HG03571 (cell line): ENCODE data around the gene MRPL58.

Source experiments
- ATAC-seq: cut with Tn5 transposase; IDR thresholded peaks from one replicate; pipeline ENCODE4 v1.9.1; 2021; ENCODE audit not compliant: unreplicated experiment

MRPL58 gene

GRCh38 chr17:75046407-75047289, 34.2 kb downstream of the MRPL58 start, which contains the start of the genes ATP5PD and KCTD2:
Gene ATP5PD, minus strand, starts transcription at chr17:75046969. Its CDS starts 4,319 bp downstream, at chr17:75042650.
Gene KCTD2, plus strand, starts transcription at chr17:75047225. Its CDS starts 26 bp downstream, at chr17:75047251.
- ATAC-seq: peak; percentile 93

- ATAC-seq: peak; percentile 4
Observed at GRCh38 chr17:75047398-75048098, 35.1 kb downstream of the MRPL58 start.

- ATAC-seq: no peak
Observed at GRCh38 chr17:75048249-75048878, 35.9 kb downstream of the MRPL58 start.

- no peak for ATAC-seq
Observed at GRCh38 chr17:75049057-75049456, 36.6 kb downstream of the MRPL58 start.

GRCh38 chr17:75049706-75050105, 37.2 kb downstream of the MRPL58 start:
- no peak for ATAC-seq

- no peak for ATAC-seq
Observed at GRCh38 chr17:75051941-75052340, 39.5 kb downstream of the MRPL58 start.

GRCh38 chr17:75059369-75060345, 47.2 kb downstream of the MRPL58 start:
- no peak for ATAC-seq

GRCh38 chr17:75060434-75061054, 48.1 kb downstream of the MRPL58 start:
- no peak for ATAC-seq

- no peak for ATAC-seq
Observed at GRCh38 chr17:75061055-75061438, 48.6 kb downstream of the MRPL58 start.

GRCh38 chr17:75061618-75062017, 49.1 kb downstream of the MRPL58 start:
- ATAC-seq: no peak

GRCh38 chr17:75063201-75063600, 50.7 kb downstream of the MRPL58 start:
- ATAC-seq: no peak

GRCh38 chr17:75063626-75064025, 51.2 kb downstream of the MRPL58 start:
- no peak for ATAC-seq

- no peak for ATAC-seq
Observed at GRCh38 chr17:75064040-75064439, 51.6 kb downstream of the MRPL58 start.

GRCh38 chr17:75064460-75064859, 52.0 kb downstream of the MRPL58 start:
- no peak for ATAC-seq

GRCh38 chr17:75064867-75065561, 52.5 kb downstream of the MRPL58 start:
- no peak for ATAC-seq

- ATAC-seq: no peak
Observed at GRCh38 chr17:75065562-75066151, 53.2 kb downstream of the MRPL58 start.

- ATAC-seq: no peak
Observed at GRCh38 chr17:75067856-75068255, 55.4 kb downstream of the MRPL58 start.

- no peak for ATAC-seq
Observed at GRCh38 chr17:75068750-75069149, 56.3 kb downstream of the MRPL58 start.

GRCh38 chr17:75069783-75070182, 57.3 kb downstream of the MRPL58 start:
- ATAC-seq: no peak
